ENCODE data around the gene FOXD3.

Gene FOXD3

GRCh38 chr1:63362578-63362977, 40.2 kb downstream of the FOXD3 start:
- DNase-seq, result no peak

GRCh38 chr1:63363014-63363413, 40.6 kb downstream of the FOXD3 start:
- no peak for DNase-seq

GRCh38 chr1:63366908-63367214, 44.5 kb downstream of the FOXD3 start:
- DNase-seq, result no peak

- DNase-seq, result peak; percentile 80
These were observed 45.1 kb downstream of the FOXD3 start, which contains the start of gene ALG6 for GRCh38 chr1:63367215-63368103. TSS of gene ALG6 (plus strand) at chr1:63367627. CDS start at chr1:63370978, 3,351 bp downstream.

- DNase-seq, result no peak
These were observed 45.8 kb downstream of the FOXD3 start for GRCh38 chr1:63368131-63368530.
